Skin epidermis (tissue), 12 donors: ENCODE data around the gene GALNT2.

Experiments
- H3K27ac ChIP-seq, 21 experiments: fragments of 200-600 bp; sonication (generic) in 11 of 21; one replicate each; pipeline ENCODE4 v1.5.0; 2020; ENCODE audit warnings: mild to moderate bottlenecking in 3 of 21, inconsistent platforms in 2 of 21, moderate library complexity in 2 of 21
- H3K4me3 ChIP-seq, 7 experiments: fragments of 200-600 bp; sonication (generic) in 2 of 7; one replicate each; pipeline ENCODE4 v1.5.0; 2020; ENCODE audit warnings: inconsistent platforms in 2 of 7, mild to moderate bottlenecking in 2 of 7, moderate library complexity in 1 of 7

The GALNT2 gene

GRCh38 chr1:230189824-230190223 lies 122.8 kb downstream of the GALNT2 start:
- no peak overlapping the region for H3K4me3 ChIP-seq
- peak overlapping the region in 3 of 21 experiments; percentile 60 to 77 (median 68) for H3K27ac ChIP-seq

- Histone ChIP-seq H3K4me3 (no peak overlapping the region), H3K27ac (peak overlapping the region in 11 of 21 experiments; percentile 0 to 77 (median 51))
Measured at GRCh38 chr1:230191079-230191804, 124.2 kb downstream of the GALNT2 start.

GRCh38 chr1:230191855-230192254 lies 124.8 kb downstream of the GALNT2 start:
- Histone ChIP-seq H3K27ac (peak overlapping the region in 11 of 21 experiments; percentile 0 to 77 (median 51)), H3K4me3 (no peak overlapping the region)

GRCh38 chr1:230194525-230194924 lies 127.5 kb downstream of the GALNT2 start:
- H3K4me3 ChIP-seq = no peak overlapping the region
- no peak overlapping the region for H3K27ac ChIP-seq

- Histone ChIP-seq H3K27ac (no peak overlapping the region), H3K4me3 (no peak overlapping the region)
Measured at GRCh38 chr1:230195199-230195598, 128.2 kb downstream of the GALNT2 start.

GRCh38 chr1:230196077-230196476 lies 129.0 kb downstream of the GALNT2 start:
- Histone ChIP-seq H3K27ac (no peak overlapping the region), H3K4me3 (no peak overlapping the region)

- Histone ChIP-seq H3K4me3 (no peak overlapping the region), H3K27ac (no peak overlapping the region)
Measured at GRCh38 chr1:230197644-230198567, 130.9 kb downstream of the GALNT2 start.

- Histone ChIP-seq H3K27ac (no peak overlapping the region), H3K4me3 (no peak overlapping the region)
Measured at GRCh38 chr1:230199034-230199433, 132.0 kb downstream of the GALNT2 start.

- H3K4me3 ChIP-seq = no peak overlapping the region
- H3K27ac ChIP-seq = no peak overlapping the region
Measured at GRCh38 chr1:230199554-230199953, 132.5 kb downstream of the GALNT2 start.

- Histone ChIP-seq H3K4me3 (no peak overlapping the region), H3K27ac (no peak overlapping the region)
Measured at GRCh38 chr1:230200276-230200675, 133.2 kb downstream of the GALNT2 start.

- H3K4me3 ChIP-seq = no peak overlapping the region
- no peak overlapping the region for H3K27ac ChIP-seq
Measured at GRCh38 chr1:230201445-230201844, 134.4 kb downstream of the GALNT2 start.

GRCh38 chr1:230204842-230205241 lies 137.8 kb downstream of the GALNT2 start:
- no peak overlapping the region for H3K4me3 ChIP-seq
- no peak overlapping the region for H3K27ac ChIP-seq

- Histone ChIP-seq H3K27ac (peak overlapping the region in 1 of 21 experiments; percentile 42), H3K4me3 (no peak overlapping the region)
Measured at GRCh38 chr1:230205719-230206198, 138.7 kb downstream of the GALNT2 start.

GRCh38 chr1:230206207-230206606 lies 139.2 kb downstream of the GALNT2 start:
- Histone ChIP-seq H3K27ac (peak overlapping the region in 1 of 21 experiments; percentile 42), H3K4me3 (no peak overlapping the region)

- H3K27ac ChIP-seq = peak overlapping the region in 1 of 21 experiments; percentile 53
Measured at GRCh38 chr1:230206976-230207375, 139.9 kb downstream of the GALNT2 start.

GRCh38 chr1:230207598-230207997 lies 140.6 kb downstream of the GALNT2 start:
- Histone ChIP-seq H3K27ac (peak overlapping the region in 1 of 21 experiments; percentile 53), H3K4me3 (no peak overlapping the region)

More at GRCh38 chr1:230206976-230207375, 139.9 kb downstream of the GALNT2 start:
- no peak overlapping the region for H3K4me3 ChIP-seq

GRCh38 chr1:230208619-230209261 lies 141.7 kb downstream of the GALNT2 start:
- Histone ChIP-seq H3K4me3 (no peak overlapping the region), H3K27ac (peak overlapping the region in 11 of 21 experiments; percentile 27 to 72 (median 43))

- H3K4me3 ChIP-seq = no peak overlapping the region
- peak overlapping the region in 9 of 21 experiments; percentile 30 to 72 (median 64) for H3K27ac ChIP-seq
Measured at GRCh38 chr1:230210326-230210980, 143.4 kb downstream of the GALNT2 start.

- H3K27ac ChIP-seq = peak overlapping the region in 4 of 21 experiments; percentile 4 to 65 (median 18)
Measured at GRCh38 chr1:230210981-230211336, 143.9 kb downstream of the GALNT2 start.

More at GRCh38 chr1:230210981-230211336, 143.9 kb downstream of the GALNT2 start:
- no peak overlapping the region for H3K4me3 ChIP-seq
